ENCODE results near the gene PCNT. TPM values are rescaled to one million over a fixed set of nuclear protein-coding genes. Genes with fewer than 3 reads are reported as not detected.

Gene PCNT
- total and polyA plus RNA-seq, 2 donors (not counting 1 experiment from before 2014, with no cell fraction given) = 20.3 to 58.1 TPM

DNA sequence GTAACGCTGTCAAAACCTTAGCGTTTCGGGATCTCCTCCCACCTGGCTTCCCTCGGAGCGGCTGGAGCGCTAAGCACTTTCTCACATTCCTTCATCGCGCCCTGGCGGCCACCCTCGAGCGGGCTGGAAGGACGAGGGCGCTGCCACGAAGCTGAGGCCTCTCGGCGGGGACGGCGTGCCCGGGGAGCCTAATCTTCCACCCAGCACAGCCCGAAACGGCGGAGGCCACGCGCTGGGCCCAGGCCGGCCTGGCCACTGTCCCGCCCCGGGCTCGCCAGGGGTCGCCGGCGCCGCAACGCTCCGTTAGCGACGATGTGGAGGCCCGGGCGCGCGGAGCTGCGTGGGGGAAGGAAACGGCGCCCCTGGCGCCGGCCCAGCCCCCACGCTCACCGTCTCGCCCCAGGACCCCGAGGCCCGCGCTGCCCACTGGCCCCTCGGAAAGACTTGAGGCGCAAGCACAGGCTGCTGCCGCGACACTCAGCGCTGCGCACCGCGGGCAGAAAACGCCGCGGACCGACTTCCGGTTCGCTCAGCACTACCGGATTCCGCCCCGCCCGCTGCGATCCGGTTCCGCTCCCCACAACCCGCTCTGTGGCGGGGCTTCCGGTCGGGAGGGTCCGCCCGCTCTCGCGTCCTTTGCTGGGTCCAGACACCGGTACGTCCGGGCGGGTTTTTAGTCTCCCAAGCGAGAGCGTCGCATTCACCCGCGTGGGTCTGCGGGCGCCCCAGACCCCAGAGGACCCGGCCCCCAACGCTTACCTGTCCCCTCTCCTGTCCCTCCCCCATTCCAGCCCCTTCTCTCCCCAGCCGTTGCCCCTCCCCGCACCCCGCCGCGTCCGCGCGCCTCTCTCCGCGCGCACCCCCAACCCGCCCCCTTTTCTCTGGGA is 38.0 kb upstream of the PCNT start, which contains the start of gene YBEY:
TSS of gene YBEY (plus strand) at position 582 of the 887 bp plus-strand sequence. CDS start 572 bp downstream, outside the sequence.
- POLR2A ChIA-PET = no interaction called here
- no peaks in the 10 kb centered on the region for H3K9me3 Mint-ChIP-seq (ENCODE audit: insufficient read depth)
- H3K27ac Mint-ChIP-seq = peak within 1 kb of the TSS; percentile 92
- no peaks in the 10 kb centered on the region for H3K27me3 Mint-ChIP-seq
- H3K4me1 Mint-ChIP-seq = peaks cover 47% of the 10 kb centered on the region
- Histone ChIP-seq H3K4me3 (ENCODE audit: control extremely low read depth in 1 of 5, extremely low read depth in 1 of 5, insufficient read depth in 1 of 5, low read depth in 2 of 5, low read length in 4 of 5) (peak within 1 kb of the TSS; percentile 68 to 86 (median 78)), H3K9ac (ENCODE audit: low read length) (peak within 1 kb of the TSS; percentile 78), H3K27ac (ENCODE audit: low read length in 2 of 2) (peak within 1 kb of the TSS; percentile 61 to 87), H3K79me2 (ENCODE audit: control insufficient read depth, insufficient read depth, low read length) (peaks cover 48% of the 10 kb centered on the region), H3K36me3 (replicated peaks in 1 of 2; ENCODE audit: control extremely low read depth in 1 of 2, control insufficient read depth in 1 of 2, extremely low read depth in 1 of 2, insufficient read depth in 2 of 2, low read length in 1 of 2) (peaks cover 0 to 17% of the 10 kb centered on the region in 2 experiments), H2AFZ (ENCODE audit: insufficient read depth, low read depth, low read length, poor library complexity, severe bottlenecking) (peak within 1 kb of the TSS; percentile 94), H3K4me2 (replicated peaks; ENCODE audit: low read depth, low read length, poor library complexity, severe bottlenecking) (peak within 1 kb of the TSS; percentile 84), H3K9me3 (ENCODE audit: control extremely low read depth in 1 of 3, control insufficient read depth in 2 of 3, insufficient read depth in 1 of 3, low read length in 2 of 3) (no peaks in the 10 kb centered on the region), H3K27me3 (replicated peaks in 1 of 4; ENCODE audit: control extremely low read depth in 1 of 4, control insufficient read depth in 3 of 4, insufficient read depth in 4 of 4, low read length in 3 of 4) (no peaks in the 10 kb centered on the region), H3K4me1 (ENCODE audit: control insufficient read depth in 2 of 2, insufficient read depth in 2 of 2, low read length in 2 of 2) (peaks cover 30 to 52% of the 10 kb centered on the region in 2 donors), H4K20me1 (ENCODE audit: control insufficient read depth, insufficient read depth, low read length, poor library complexity, severe bottlenecking) (peaks cover 38% of the 10 kb centered on the region)
- intact Hi-C loops (cut with micrococcal nuclease) = loop anchor here (1.0 kb wide), 5 partner anchors 10 to 172 kb away; partner anchors contain the start of genes DIP2A, LSS and PCNT
- CTCF ChIA-PET = interaction anchor here (0.8 to 3.0 kb wide), 5 partner anchors 39 to 143 kb away, joined by 3 to 17 read pairs (median 4); a partner anchor contains a TSS
- TF ChIP-seq, protein P1, sequence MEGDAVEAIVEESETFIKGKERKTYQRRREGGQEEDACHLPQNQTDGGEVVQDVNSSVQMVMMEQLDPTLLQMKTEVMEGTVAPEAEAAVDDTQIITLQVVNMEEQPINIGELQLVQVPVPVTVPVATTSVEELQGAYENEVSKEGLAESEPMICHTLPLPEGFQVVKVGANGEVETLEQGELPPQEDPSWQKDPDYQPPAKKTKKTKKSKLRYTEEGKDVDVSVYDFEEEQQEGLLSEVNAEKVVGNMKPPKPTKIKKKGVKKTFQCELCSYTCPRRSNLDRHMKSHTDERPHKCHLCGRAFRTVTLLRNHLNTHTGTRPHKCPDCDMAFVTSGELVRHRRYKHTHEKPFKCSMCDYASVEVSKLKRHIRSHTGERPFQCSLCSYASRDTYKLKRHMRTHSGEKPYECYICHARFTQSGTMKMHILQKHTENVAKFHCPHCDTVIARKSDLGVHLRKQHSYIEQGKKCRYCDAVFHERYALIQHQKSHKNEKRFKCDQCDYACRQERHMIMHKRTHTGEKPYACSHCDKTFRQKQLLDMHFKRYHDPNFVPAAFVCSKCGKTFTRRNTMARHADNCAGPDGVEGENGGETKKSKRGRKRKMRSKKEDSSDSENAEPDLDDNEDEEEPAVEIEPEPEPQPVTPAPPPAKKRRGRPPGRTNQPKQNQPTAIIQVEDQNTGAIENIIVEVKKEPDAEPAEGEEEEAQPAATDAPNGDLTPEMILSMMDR (IDR thresholded peaks at IDR 0.05) = peak; percentile 55
- TF ChIP-seq EZH2 (IDR thresholded peaks at IDR 0.05; ENCODE audit: borderline replicate concordance, insufficient read depth, low read depth, low read length, poor library complexity, severe bottlenecking) = no peak
- H3K4me3 Mint-ChIP-seq = peak within 1 kb of the TSS; percentile 93
- peak; percentile 91 for DNase-seq
- under 1% methylated on average over 94 of the region's 105 CpGs for WGBS (ENCODE audit: insufficient coverage)
- ATAC-seq (ENCODE audit: low read depth) = peak; percentile 83

All from B cell (primary cell).